NCI-H82 treated with DMSO at 0.1 percent for 48 hours (cell line): ENCODE data around the gene TMEM273.

Experiments
- DNase-seq: peaks from one replicate; lab custom pipeline; 2025; ENCODE audit not compliant: unreplicated experiment; lab: John Stamatoyannopoulos, UW

The TMEM273 gene

DNA sequence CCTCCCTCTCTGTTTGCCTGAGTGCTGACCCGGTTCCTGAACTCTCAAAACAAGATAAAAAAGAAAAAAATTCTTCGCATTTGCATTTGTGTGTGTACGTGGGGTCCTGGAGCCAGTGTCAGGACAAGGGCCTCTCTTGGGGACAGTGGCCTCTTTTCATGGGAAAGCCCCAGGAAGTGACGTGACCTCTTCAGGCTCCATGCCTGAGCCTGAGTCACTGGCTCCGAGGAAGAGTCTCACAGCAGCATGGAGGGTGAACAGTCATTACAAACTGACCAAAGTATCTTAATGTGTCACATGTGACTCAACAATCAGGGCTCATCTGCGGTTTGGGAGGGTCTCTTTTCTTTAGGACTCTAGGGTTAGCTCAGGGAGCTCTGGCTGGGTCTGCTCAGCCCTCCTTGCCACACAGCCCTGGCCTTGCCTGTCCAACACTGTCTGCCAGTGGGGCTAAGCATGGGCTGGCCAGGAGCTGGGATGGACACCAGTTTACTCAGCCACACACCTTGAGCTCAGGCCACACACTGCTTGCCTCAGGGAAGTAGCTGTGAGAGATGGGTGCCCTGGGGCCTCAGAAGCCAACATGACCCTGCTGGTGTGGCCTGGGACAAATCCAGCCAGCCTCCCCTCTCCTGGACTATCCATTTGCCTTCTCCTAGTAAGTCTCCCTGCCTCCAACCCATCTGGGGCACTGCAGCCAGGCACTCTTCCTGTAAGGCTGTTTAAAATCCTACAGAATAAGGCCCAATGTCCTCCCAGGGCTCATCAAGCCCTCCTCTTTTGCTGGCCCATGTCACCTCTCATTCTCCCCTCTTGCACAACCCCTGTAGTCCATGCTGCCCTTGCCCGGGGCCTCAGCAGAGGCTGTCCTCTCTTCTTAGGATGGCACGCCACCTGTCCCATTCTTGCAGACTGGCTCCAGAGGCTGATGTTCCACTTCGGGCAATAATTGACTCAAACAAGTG, 10.5 kb downstream of the TMEM273 start:
- DNase-seq: no peak

DNA sequence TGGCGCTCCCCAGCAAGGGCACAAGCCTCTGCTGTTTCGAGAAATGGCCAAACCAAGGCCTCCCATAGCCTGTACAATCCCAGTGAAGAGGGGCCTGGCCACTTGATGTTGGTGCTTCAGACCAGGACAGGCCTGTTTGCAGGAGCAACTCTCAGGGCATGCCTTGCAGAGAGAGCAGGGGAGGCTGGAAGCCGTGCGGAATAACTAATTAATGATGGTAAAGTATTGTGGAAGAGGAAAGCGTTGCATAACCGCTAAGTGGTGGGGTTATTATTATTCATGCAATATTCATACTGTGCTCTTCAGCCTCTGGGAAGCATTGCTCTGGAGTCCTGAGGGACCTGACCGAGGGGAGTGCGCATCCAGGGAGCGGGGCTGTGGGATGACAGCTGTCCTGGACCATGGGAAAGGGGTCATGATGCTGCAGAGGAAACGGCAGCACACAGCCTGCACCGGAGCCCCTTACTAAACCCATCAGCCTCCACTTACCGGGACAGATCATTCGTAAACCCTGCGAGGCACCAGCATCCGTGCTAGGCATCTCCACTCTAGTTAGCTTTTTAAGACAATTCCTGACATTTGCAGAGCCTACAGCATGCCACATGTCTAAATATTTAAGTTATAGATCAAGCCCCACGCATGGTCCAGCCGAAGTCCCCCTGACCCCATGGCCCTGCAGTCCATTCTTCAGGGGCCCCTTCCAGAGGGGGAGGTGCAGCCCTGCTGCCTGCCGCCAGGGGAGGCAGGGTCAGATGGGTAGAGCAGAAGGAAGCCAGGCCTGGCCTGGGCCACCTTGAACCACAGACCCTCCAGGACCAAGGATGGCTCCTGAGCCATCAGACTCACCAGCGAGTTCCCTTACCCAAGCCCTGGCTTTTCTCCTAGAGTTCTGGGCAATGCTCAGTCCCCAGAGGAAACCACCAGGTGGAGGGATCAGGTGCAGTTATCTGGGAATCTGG, 11.6 kb downstream of the TMEM273 start:
- no peak for DNase-seq

DNA sequence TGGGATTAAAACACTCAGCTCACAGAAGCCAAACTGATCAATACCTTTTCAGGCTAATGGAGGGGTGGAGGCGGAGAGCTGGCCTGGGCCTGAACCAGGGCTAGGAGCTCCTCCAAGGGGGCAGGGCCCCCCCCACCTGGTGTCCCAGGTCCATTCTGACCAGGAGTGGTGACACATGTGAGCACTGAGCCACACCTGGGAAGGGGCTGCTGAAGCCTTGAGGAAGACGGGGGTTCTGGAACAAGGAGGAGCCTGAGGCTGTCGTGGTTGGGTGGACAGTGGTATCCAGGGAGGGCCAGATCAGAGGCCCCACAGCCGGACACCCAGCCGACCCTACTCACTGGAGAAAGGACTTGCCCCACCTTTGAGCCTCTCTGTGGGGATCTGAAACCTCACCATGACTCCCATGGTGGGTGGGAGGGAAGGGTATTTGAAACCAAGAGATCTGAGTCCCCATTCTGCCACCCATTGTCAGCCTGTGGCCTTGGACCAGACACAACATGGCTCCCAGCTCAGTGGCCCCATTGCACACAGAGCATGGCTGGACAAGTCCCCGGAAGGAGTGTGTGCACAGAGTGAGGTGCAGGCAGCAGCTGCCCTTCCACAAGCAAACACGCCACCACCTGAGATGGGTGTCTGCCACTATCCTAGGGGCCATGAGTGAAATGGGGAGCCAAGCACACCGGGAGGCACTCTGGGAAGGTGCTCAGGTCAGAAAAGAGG, 12.4 kb downstream of the TMEM273 start:
- no peak for DNase-seq

DNA sequence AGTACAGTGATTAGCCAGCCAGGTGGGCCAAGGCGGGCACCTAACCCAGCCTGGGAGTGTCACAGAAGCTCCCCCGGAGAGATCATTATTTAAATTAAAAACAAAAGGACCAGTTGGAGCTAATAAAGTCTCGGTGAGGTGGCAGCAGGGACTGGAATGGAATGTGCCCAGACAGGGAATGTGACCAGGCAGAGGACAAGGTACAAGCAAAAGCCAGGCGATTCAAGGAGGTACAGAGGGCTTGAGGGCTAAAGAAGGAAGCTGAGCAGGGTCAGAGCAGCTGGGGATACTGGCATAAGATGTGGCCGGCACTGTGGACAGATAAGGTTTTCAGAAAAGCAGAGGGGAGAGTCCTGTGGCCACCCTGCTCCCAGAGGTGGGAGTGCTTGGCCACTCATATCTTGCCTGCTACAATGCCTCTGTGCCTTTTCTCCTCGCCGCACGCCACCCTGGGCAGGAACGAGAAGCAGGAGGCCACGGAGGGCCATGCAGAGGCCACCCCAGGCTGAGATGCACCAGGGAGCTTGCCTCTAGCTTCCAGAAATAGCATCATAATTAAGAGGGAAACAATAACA, 13.2 kb downstream of the TMEM273 start:
- no peak for DNase-seq

DNA sequence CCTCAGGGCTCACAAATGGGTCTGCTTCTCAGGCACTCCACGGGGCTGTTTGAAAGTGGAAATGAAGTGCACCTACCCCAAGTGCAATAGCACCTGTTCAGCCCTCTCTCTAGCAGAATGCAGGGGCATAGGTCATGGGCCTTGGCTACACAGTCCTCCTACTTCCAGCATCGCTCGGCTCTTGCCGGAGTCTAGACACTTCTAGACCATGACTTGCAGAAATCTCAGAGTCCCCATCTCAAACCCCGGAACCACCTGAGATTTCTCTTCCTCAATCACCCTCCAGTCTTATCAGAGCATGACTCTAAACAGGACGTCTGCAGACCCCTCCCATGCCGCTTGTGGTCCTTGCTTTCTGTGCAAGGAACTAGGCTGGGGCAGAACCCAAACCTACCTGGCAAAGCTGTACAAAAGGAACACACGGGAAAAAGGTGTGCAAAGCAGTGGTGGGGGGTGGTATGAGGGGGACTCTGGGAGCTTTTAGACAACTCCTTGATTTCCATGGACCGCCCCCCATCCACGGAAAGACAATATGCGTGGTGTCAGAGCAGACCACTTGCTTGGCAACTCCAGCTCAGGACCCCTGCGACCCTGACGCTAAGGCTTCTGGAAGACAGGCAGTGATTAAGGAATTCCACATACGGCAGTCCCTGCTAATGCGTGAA, 13.8 kb downstream of the TMEM273 start:
- DNase-seq: no peak

DNA sequence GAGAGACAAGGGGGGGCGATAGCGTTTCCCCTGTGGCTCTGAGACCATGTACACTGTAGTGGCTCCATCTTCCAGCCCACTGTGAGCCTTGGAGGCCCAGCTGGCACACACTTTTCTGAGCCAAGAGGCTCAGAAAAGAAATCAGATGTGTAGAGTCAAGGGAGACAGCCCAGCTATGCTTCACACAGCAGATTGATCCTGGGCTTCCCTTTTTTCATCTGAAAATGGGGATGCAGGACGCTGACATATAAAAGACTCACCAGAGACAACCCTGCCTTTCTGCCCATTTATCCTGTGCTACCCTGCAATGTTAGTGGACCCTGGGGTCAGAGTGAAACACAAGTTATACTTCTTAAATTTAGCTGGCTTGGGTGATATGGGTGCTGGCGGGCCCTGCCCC, 14.3 kb downstream of the TMEM273 start:
- no peak for DNase-seq

DNA sequence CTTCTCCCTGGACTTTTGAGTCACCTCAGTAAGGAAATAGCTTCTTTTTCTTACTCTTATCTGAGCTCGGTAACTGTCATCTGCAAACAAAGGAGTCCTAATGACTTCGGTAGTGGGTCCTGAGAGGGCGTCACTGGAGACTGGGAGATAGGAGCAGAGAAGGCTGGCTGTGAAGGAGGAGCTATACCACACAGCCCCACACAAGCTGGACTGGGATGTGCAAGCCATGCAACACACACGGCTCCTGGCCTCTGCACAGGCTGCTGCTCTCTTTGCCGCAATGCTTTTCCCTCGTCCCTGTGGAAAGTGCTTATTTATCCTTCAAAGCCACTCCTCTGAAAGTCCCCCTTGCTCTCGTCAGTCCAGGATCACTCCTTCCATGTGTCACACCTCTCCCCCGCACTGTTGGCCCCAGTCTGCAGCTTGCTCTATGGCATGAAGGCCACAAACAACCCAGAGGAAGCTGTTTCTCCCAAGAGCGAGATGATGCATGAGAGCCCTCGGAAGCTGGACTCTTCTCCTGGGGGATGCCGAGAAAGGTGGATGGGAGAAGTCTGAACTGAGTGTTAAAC, 14.9 kb downstream of the TMEM273 start:
- no peak for DNase-seq

DNA sequence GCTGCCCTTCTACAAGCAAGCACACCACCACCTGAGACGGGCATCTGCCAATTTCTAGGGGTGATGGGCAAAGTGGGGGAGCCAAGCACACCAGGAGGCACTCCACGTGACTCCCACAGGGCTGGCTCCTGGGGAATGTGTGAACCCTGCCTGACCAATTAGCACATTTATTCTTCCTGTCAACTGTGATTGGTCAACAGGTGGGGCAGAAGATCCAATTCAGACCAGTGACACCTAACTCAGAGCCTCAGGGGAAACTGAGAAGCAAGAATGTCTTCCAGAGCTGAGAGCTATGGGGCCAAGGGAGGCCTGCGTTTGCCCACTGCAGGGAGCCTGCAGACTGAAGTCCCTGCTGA, 15.4 kb downstream of the TMEM273 start:
- no peak for DNase-seq

DNA sequence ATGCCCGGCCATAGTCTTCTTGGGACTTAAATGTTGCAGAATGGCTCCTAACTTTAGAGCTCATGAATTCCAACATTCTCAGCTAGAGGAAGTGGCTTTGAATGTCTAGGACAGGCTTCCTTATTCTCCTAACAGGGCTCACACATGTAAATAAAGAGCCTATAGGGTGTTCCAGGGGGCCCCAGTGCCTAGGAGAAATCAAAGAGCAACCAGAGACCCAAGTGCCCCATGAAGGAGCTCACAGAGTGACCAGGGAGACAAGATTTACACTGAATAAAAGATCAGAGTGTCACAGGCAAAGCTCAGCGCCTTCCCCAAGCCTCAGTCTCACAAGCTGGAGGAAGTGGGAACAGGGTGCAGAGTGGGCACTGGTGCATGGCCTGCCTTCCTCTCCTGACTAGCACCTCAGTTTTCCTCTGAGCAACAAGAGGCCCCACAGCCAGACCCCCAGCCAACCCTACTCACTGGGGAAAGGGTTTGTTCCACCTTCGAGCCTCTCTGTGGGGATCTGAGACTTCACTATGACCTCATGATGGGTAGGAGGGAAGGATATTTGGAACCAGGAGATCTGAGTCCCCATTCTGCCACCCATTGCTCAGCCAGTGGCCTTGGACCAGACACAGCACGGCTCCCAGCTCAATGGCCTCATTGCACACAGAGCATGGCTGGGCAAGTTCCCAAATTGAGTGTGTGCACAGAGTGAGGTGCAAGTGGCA, 16.0 kb downstream of the TMEM273 start:
- DNase-seq: no peak

DNA sequence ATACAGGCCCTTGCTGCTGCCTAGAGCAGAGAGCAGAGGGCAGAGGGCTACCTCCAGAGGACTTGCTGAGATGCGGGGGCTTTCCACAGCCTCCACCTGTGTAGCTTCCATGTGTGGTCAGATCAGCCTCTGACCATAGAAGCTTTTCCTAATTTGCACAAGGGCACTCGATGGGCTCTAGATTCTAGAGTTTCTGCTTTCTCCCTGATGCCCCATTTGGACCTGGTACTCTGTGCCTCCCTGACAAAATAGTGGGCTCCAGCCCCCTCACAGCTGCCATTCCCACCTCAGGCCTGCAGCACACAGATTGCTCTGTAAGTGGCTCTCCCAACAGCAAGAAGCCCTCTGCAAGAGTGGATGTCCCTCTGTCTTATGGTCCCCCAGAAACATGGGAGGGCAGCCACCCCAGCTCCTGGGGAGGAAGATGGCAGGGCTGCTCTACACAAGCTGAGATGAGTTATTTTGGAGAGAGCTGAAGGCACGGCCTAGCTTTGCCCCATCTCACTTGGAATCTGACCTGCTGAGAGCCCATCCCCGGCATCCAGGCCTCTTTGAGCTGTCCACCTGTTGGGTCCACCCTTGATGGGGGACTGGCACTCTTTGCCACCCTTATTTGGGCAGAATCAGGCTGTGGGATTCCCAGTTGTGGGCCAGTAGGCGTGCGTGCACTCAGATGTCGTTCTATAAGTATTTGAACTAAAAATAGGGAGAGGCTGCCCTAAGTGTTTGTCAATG, 16.7 kb downstream of the TMEM273 start:
- DNase-seq: no peak

DNA sequence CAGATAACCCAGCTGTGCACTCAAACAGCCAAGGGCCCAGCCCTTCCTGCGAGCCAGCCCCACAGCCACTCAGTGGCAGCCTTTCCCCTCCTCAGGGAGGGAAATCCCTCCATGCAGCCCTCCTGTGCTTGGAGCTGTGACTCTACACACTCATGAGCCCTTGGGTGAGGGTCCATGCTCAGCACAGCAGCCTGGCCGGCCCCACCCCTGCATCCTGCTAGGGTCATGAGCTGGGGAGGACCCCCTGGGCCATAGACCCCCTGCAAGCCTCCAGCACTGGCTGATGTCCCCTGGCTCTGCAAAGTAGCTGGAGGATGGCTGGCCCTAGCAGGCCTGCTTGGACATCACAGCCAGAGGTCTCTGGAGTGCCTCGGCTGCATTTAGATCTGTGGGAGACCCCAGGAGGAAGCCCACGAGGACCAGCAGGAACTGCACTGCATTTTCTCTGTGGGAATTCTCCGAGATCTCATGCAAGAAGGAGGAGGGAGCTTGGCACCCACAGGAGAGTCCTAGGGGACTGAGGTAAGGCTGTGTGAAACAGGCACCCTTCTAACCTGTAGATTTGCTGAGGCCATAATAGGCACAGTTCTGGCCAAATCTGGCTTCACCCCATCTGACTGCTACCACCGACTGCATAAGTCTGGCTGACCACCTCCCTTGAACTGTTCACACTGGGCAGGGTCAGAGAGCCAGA, 17.4 kb downstream of the TMEM273 start:
- no peak for DNase-seq

DNA sequence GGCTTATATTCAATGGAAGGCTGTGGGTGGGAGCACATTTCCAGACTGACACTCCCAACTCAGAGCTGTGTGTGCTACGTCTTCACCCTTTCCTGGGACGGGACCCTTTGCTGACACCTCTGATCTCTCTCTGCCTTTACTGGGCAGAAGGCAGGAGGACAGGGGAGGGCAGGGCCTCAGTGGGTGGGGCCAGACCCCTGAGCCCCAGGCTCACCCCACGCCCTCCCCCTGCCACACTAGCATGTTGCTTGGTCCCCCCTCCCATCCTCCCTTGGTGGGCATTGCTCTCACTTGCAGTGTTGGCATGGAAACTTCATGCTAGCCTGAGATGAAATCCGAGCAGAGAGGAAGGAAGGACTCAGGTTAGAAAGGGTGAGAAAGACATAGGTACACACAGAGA, 18.4 kb downstream of the TMEM273 start:
- no peak for DNase-seq

DNA sequence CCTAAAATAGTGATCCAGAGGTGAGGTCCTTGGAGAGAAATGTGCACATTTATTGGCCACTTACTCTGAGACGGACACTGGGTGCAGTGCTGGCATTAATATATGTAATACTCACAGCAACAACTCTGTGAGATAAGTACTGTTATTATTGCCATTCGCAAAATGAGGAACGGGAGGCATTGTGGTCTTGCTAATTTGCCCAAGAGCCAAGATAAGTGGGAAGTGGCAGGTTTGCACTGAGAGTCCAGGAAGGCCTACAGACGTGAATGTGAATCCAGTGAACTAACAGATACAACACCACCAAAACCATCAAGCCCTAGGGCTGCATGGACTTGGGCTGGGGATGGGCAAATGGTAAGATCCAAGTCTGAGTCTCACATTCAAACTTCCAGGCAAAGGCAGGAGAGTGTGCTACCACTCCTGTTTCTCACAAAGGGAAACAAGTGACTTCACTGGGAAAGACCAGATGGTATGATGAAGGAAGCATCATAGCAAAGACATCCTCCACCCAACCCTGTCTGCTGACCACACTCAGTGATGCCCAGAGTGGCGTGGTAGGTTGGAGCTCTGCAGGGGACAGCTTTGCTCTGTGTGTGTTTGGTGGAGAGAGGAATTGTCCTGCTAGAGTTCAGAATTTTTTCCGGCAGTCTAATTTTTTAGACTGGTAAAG, 19.2 kb downstream of the TMEM273 start:
- no peak for DNase-seq

DNA sequence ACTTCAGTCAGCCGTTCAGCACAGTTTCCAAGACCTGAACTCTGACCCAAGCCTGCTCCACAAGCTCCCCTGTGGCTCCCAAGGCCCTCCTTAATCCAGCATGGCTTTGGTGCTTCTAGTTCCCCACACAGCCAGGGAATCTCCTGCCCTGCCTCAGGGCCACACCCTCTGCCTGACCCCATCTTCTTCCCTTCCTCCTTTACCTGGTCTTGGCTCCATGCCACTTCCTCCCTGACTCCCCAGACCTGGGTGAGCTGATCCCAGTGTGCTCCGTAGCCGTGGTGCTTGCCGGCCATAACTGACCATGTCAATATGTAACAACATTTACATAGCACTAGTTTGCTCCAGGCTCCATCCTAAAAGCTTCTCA, 20.0 kb downstream of the TMEM273 start:
- DNase-seq: no peak

DNA sequence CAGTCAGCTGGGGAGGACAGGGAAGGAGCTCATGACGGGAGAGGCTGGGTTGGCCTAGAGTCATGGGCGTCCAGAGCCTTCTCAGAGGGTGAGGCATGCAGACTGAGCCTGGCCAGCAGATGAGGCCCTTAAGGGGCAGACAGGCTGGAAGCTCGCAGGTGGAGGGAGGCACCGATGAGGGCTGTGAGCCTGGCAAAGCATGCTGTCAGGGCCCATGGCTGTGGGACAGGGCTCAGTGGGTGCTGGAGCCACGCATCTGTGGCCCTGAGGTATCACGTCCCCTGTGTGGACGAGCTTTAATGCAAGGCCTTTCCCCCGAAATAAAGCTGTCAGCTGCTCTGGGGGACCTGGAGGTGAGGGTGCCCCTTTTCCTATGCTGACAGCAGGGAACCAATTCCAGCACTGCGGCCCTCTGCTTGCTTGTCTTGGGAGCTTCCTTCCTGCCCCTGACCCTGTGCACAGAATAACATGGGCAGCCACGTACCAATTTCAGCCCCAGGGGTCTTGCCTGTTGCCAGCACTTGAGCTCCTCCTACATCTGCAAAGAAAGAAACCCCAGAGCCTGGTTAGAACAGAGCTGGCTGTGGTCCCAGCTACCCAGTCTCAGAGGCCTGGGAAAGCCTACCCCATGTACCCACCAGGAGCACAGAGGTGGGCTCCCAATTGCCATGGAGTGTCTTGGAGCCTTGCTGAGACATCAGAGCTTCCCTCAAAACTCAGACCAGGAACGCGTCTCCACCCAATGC, 20.6 kb downstream of the TMEM273 start:
- DNase-seq: no peak

DNA sequence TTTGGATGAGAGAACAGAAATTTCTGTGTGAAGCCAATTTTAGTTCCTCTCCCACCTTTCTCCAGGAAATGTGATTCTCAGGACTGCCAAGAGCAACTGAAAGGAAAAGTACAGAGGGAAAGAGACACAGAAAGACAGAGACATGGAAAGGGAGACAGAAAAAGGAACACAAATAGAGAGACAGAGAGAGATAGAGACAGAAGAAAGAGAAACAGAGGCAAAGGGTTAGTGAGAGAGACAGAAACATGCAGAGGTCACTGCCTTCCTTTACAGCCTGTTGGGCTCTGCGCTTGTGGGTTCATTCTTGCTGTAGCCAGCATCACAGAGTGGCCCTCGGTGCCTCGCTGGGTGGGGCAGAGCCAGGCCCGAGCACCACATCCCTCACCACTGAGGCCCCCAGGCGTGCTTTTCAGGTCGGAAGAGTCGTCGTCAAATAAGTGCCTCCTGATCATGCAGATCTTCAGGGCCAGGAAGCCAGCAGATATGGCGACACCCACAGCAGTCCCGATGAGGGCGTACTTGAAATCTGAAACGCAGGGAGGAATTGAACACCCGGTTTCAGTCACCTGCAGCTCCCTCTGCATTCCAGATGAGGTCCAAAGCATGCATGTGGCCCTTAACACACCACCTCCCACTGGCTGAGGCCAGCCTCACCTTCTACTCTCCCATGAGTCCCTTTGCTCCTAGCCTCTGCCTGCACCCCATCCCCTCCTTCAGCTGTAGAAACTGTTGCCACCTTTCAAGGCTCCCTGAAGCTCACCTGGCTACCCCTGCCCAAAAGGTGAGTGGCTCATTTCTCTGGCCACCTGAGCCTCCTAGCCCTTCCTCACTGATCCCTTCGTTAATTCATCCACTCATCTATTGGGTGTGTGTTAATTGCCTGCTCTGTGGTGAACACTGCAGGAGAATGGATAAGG, 21.4 kb downstream of the TMEM273 start:
- no peak for DNase-seq
